Endodermal cell (in vitro differentiated cells): Measurements from ENCODE around the gene ZSWIM8. TPM values are rescaled to one million over a fixed set of nuclear protein-coding genes. Genes with fewer than 3 reads are reported as not detected.

ENCODE experiments used
- DNase-seq: peaks from one replicate; pipeline ENCODE4 v3.0.0-alpha.2; 2017
- H3K27ac ChIP-seq: 2 replicates; pipeline ENCODE4 v1.5.1; 2013; ENCODE audit warnings: mild to moderate bottlenecking, low read depth, low read length, moderate library complexity
- H3K27me3 ChIP-seq: 2 replicates; pipeline ENCODE4 v1.6.1; 2013; ENCODE audit warnings: mild to moderate bottlenecking, low read length, moderate library complexity; ENCODE audit not compliant: insufficient read depth, control insufficient read depth, poor library complexity, severe bottlenecking
- H3K36me3 ChIP-seq: 2 replicates; pipeline ENCODE4 v1.7.0; 2013; ENCODE audit warnings: mild to moderate bottlenecking, low read length, moderate library complexity; ENCODE audit not compliant: control insufficient read depth, insufficient read depth
- H3K4me1 ChIP-seq: one replicate; pipeline ENCODE4 v1.7.0; 2013; ENCODE audit warnings: low read length; ENCODE audit not compliant: control insufficient read depth, insufficient read depth
- H3K4me3 ChIP-seq: 2 replicates; pipeline ENCODE4 v1.5.1; 2013; ENCODE audit warnings: mild to moderate bottlenecking, low read length, moderate library complexity
- H3K9ac ChIP-seq: 2 replicates; pipeline ENCODE4 v1.6.1; 2013; ENCODE audit warnings: mild to moderate bottlenecking, low read length, moderate library complexity; ENCODE audit not compliant: poor library complexity, severe bottlenecking; ENCODE audit errors: extremely low read depth
- H3K9me3 ChIP-seq: 2 replicates; pipeline ENCODE4 v1.6.1; 2013; ENCODE audit warnings: mild to moderate bottlenecking, low read length, moderate library complexity; ENCODE audit not compliant: control insufficient read depth
- H3K27ac Mint-ChIP-seq: 2 replicates; pipeline ENCODE4 v1.8.0; 2020; ENCODE audit warnings: mixed read lengths
- H3K27me3 Mint-ChIP-seq: 2 replicates; pipeline ENCODE4 v1.8.0; 2021; ENCODE audit warnings: mild to moderate bottlenecking, mixed read lengths; ENCODE audit not compliant: insufficient read depth
- H3K36me3 Mint-ChIP-seq: 2 replicates; pipeline ENCODE4 v1.8.0; 2020; ENCODE audit warnings: low read depth, mixed read lengths
- H3K4me1 Mint-ChIP-seq: 2 replicates; pipeline ENCODE4 v1.8.0; 2020; ENCODE audit warnings: mixed read lengths
- H3K4me3 Mint-ChIP-seq: 2 replicates; pipeline ENCODE4 v1.8.0; 2020; ENCODE audit warnings: mild to moderate bottlenecking, moderate library complexity, mixed read lengths
- H3K9me3 Mint-ChIP-seq: 2 replicates; pipeline ENCODE4 v1.8.0; 2020; ENCODE audit warnings: mild to moderate bottlenecking, mixed read lengths
- CTCF ChIP-seq: fragments of 200-600 bp; sonication (generic); conservative IDR thresholded peaks from 2 replicates; pipeline ENCODE4 v1.5.0; 2021; ENCODE audit warnings: antibody characterized with exemption, mild to moderate bottlenecking
- WGBS, 2 experiments: methylation state at CpG; one replicate each; pipeline versions ENCODE4 v1.1.5 to v1.1.7; 2013; ENCODE audit warnings: missing lambda C conversion rate in 2 of 2, mixed read lengths in 1 of 2; ENCODE audit not compliant: insufficient coverage in 1 of 2, insufficient read length in 1 of 2; 5-methylcytosine and 5-hydroxymethylcytosine counted together
- total RNA-seq, 2 donors: library from RNA; stranded (reverse); fragmentation: NEBNext Ultra II Directional in 1 of 2; extraction: Animal tissue kit (Norgen Biotek cat#: 25700) in 1 of 2; gene quantifications; 2 replicates in 1 of 2; 3 replicates in 1 of 2; pipeline ENCODE4 v1.2.1, GENCODE V29; 2021

The ZSWIM8 gene
- total RNA-seq, 2 donors from 2014 or later: 75.9 to 79.8 TPM

DNA sequence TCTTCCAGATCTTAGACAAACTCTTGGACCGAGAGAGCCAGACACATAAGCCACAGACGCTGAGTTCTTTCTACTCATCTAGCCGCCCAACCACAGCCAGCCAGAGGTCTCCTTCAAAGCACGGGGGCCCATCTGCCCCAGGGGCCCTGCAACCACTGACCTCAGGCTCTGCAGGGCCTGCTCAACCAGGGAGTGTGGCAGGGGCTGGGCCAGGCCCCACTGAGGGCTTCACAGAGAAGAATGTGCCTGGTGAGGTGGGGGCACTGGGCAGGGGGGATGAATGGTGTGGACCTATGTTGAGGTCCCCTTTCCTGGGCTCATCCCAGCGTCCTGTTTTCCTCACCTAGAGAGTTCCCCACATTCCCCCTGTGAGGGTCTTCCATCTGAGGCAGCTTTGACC lies 11.4 kb downstream of the ZSWIM8 start:
- peaks cover 54% of the 10 kb centered on the region for H3K36me3 Mint-ChIP-seq
- Histone ChIP-seq H3K36me3 (peaks cover 81% of the 10 kb centered on the region), H3K4me3 (no peak overlapping the region), H3K27me3 (no peaks in the 10 kb centered on the region), H3K9me3 (no peaks in the 10 kb centered on the region), H3K27ac (no peak overlapping the region), H3K4me1 (no peaks in the 10 kb centered on the region), H3K9ac (no peak overlapping the region)
- no peaks in the 10 kb centered on the region for H3K9me3 Mint-ChIP-seq
- 93% methylated on average over 3 to 5 of the region's 5 CpGs for WGBS, 2 experiments
- H3K27me3 Mint-ChIP-seq: no peaks in the 10 kb centered on the region
- no peak for DNase-seq
- no peak overlapping the region for H3K4me3 Mint-ChIP-seq
- no peak for TF ChIP-seq CTCF
- H3K27ac Mint-ChIP-seq: no peak overlapping the region
- H3K4me1 Mint-ChIP-seq: no peaks in the 10 kb centered on the region

GRCh38 chr10:73797324-73798025 lies 12.1 kb downstream of the ZSWIM8 start:
- H3K9me3 Mint-ChIP-seq: no peaks in the 10 kb centered on the region
- no peak for DNase-seq
- Histone ChIP-seq H3K27me3 (no peaks in the 10 kb centered on the region), H3K9me3 (no peaks in the 10 kb centered on the region), H3K27ac (no peak overlapping the region), H3K4me1 (no peaks in the 10 kb centered on the region), H3K9ac (no peak overlapping the region), H3K4me3 (no peak overlapping the region), H3K36me3 (peaks cover 84% of the 10 kb centered on the region)
- no peaks in the 10 kb centered on the region for H3K27me3 Mint-ChIP-seq
- H3K27ac Mint-ChIP-seq: no peak overlapping the region
- H3K36me3 Mint-ChIP-seq: peaks cover 55% of the 10 kb centered on the region
- 95 to 100% methylated on average over 1 to 19 of the region's 19 CpGs for WGBS, 2 experiments
- no peak overlapping the region for H3K4me3 Mint-ChIP-seq
- no peak for TF ChIP-seq CTCF
- H3K4me1 Mint-ChIP-seq: no peaks in the 10 kb centered on the region

DNA sequence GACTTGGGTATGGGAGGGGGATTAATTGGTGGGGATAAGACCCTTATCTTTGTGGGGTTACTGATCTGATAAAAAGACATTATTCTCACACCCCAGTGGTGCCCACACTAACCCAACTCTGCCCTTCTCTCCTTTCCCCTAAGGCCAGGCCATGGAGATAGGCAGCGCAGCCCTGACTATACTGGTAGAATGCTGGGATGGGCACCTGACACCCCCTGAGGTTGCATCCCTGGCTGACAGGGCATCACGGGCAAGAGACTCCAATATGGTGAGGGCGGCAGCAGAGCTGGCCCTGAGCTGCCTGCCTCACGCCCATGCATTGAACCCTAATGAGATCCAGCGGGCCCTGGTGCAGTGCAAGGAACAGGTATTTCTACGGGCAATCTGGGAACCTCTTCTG lies 12.7 kb downstream of the ZSWIM8 start:
- Mint-ChIP-seq H3K9me3 (no peaks in the 10 kb centered on the region), H3K4me1 (no peaks in the 10 kb centered on the region), H3K27me3 (no peaks in the 10 kb centered on the region), H3K4me3 (no peak overlapping the region), H3K27ac (no peak overlapping the region), H3K36me3 (peaks cover 55% of the 10 kb centered on the region)
- no peak overlapping the region for H3K9ac ChIP-seq
- no peaks in the 10 kb centered on the region for H3K27me3 ChIP-seq
- WGBS, 2 experiments: 95% methylated on average over 6 of the region's 6 CpGs
- no peak overlapping the region for H3K4me3 ChIP-seq
- no peak overlapping the region for H3K27ac ChIP-seq
- no peaks in the 10 kb centered on the region for H3K4me1 ChIP-seq
- no peak for DNase-seq
- no peaks in the 10 kb centered on the region for H3K9me3 ChIP-seq
- H3K36me3 ChIP-seq: peaks cover 84% of the 10 kb centered on the region
- TF ChIP-seq CTCF: no peak
